Adrenal gland (tissue), 12 donors: ENCODE data around the gene GFOD1. TPM values are rescaled to one million over a fixed set of nuclear protein-coding genes. Genes with fewer than 3 reads are reported as not detected.
"Not testable (repeated sequence)": the region's sequence is repeated elsewhere in the genome, so short reads cannot be mapped to it uniquely, and the experiment has no call there.

Experiments
- DNase-seq, 7 donors: peaks; one replicate each; pipeline ENCODE4 v3.0.0-alpha.2; 2019 to 2020
- H3K27ac ChIP-seq, 5 donors: fragments of 200-600 bp; sonication (generic) in 4 of 5; 1 replicate in 3 of 5; 2 replicates in 2 of 5; pipeline versions ENCODE4 v1.5.1 to v1.8.0; 2016 to 2020; ENCODE audit warnings: mild to moderate bottlenecking in 1 of 5
- H3K27me3 ChIP-seq: fragments of 200-600 bp; 2 replicates; pipeline ENCODE4 v1.8.0; 2021
- H3K36me3 ChIP-seq, 2 donors: fragments of 200-600 bp; replicated peaks in 1 of 2; 1 replicate in 1 of 2; 2 replicates in 1 of 2; pipeline versions ENCODE4 v1.5.1 to v1.8.0; 2018 to 2022
- H3K4me1 ChIP-seq, 2 donors: fragments of 200-600 bp; replicated peaks in 1 of 2; 1 replicate in 1 of 2; 2 replicates in 1 of 2; pipeline versions ENCODE4 v1.5.1 to v1.8.0; 2018 to 2021
- H3K4me3 ChIP-seq, 4 donors: fragments of 200-600 bp; sonication (generic) in 3 of 4; one replicate each; pipeline ENCODE4 v1.5.1; 2016 to 2018
- H3K9me3 ChIP-seq, 3 donors: fragments of 200-600 bp; sonication (generic) in 1 of 3; replicated peaks in 1 of 3; 1 replicate in 2 of 3; 2 replicates in 1 of 3; pipeline versions ENCODE4 v1.5.1 to v1.8.0; 2016 to 2021
- POLR2A ChIP-seq, 2 donors: fragments of 450-650 bp; IDR thresholded peaks; one replicate each; pipeline ENCODE4 v1.6.1; 2017; ENCODE audit warnings: antibody characterized with exemption in 2 of 2, mild to moderate bottlenecking in 2 of 2, moderate library complexity in 1 of 2
- WGBS, 4 donors: extraction: QIAGEN DNeasy Blood & Tissue Kit in 2 of 4; methylation state at CpG; one replicate each; pipeline versions ENCODE4 v1.1.5 to v1.1.7; 2013 to 2017; 5-methylcytosine and 5-hydroxymethylcytosine counted together
- intact Hi-C, 2 donors: fragments of 100-400 bp; cut with DNase I; formaldehyde crosslinking; loops; one replicate each; pipeline versions ENCODE4 v1.14.1 to v1.15.0; 2022 to 2023
- polyA plus RNA-seq, 3 donors: library from polyadenylated mRNA; stranded (reverse); fragments of 200-250 nt in 2 of 3; fragments of 350-450 nt in 1 of 3; fragmentation: Illumina TruSeq in 1 of 3; extraction: RNeasy Lipid Tissue Mini Kit (QIAGEN cat#74804) in 1 of 3; gene quantifications; one replicate each; pipeline ENCODE4 v1.2.3, GENCODE V29; 2013 to 2014
- total RNA-seq, 9 donors: library from RNA; depleted of rRNA in 4 of 9; stranded (reverse); fragments of >200 nt in 4 of 9; fragments of 120-200 nt in 1 of 9; fragmentation: NEBNext Ultra II Directional in 1 of 9; extraction: Animal tissue kit (Norgen Biotek cat#: 25700) in 1 of 9; gene quantifications; one replicate each; pipeline versions ENCODE4 v1.1.0 to v1.2.4, GENCODE V29; 2013 to 2023
- TF ChIP-seq, protein P1 (sequence below), 6 experiments: fragments of 450-650 bp in 4 of 6; fragments of 200-600 bp in 2 of 6; sonication (generic) in 1 of 6; IDR thresholded peaks; 1 replicate in 5 of 6; 2 replicates in 1 of 6; pipeline versions ENCODE4 v1.5.1 to v1.8.0; 2016 to 2021; ENCODE audit warnings: antibody characterized with exemption in 6 of 6, mild to moderate bottlenecking in 2 of 6, moderate library complexity in 1 of 6
- donor health status: healthy with polysubstance abuse.
- donor health status: Bipolar disorder and iron deficiency.
- donor health status: DM: yes; HTN: yes; CAD: no.
- donor health status: DM: no; HTN: no; CAD: no.
- donor health status: DM: no; HTN: no; CAD: no.
- donor health status: DM: yes; HTN: yes; CAD: no.

GFOD1 gene
- total and polyA plus RNA-seq, 12 donors, result 1.9 to 7.7 (median 4.1) TPM

DNA sequence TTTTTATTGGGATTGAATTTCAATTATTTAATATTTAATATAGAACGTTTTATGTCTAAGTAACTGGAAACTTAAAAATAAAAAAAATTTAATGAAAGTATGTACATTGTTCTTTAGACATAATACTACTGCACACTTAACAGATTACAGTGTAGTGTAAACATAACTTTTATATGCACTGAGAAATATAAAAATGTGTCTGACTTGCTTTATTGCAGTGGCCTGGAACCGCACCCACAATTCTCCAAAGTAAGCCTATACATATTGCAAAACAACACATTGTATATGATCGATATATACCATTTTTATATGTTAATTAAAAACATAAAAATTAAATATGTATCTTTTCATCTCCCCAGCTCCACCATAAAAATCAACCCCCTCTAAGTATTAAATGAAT is 42.8 kb downstream of the GFOD1 start:
- intact Hi-C loops, result no loop called here
- no peak overlapping the region for H3K27ac ChIP-seq
- H3K27me3 ChIP-seq, result peaks cover 3% of the 10 kb centered on the region
- DNase-seq, result no peak
- H3K4me3 ChIP-seq, result no peak overlapping the region
- H3K36me3 ChIP-seq, result no peaks in the 10 kb centered on the region
- WGBS, 4 donors, result 70 to 82% (median 75%) methylated on average over 3 of the region's 3 CpGs
- TF ChIP-seq, protein P1, sequence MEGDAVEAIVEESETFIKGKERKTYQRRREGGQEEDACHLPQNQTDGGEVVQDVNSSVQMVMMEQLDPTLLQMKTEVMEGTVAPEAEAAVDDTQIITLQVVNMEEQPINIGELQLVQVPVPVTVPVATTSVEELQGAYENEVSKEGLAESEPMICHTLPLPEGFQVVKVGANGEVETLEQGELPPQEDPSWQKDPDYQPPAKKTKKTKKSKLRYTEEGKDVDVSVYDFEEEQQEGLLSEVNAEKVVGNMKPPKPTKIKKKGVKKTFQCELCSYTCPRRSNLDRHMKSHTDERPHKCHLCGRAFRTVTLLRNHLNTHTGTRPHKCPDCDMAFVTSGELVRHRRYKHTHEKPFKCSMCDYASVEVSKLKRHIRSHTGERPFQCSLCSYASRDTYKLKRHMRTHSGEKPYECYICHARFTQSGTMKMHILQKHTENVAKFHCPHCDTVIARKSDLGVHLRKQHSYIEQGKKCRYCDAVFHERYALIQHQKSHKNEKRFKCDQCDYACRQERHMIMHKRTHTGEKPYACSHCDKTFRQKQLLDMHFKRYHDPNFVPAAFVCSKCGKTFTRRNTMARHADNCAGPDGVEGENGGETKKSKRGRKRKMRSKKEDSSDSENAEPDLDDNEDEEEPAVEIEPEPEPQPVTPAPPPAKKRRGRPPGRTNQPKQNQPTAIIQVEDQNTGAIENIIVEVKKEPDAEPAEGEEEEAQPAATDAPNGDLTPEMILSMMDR (IDR thresholded peaks at IDR 0.05), result no peak
- no peak for TF ChIP-seq POLR2A (IDR thresholded peaks at IDR 0.05)
- peaks cover 4 to 18% of the 10 kb centered on the region in 2 donors for H3K4me1 ChIP-seq
- no peaks in the 10 kb centered on the region for H3K9me3 ChIP-seq

DNA sequence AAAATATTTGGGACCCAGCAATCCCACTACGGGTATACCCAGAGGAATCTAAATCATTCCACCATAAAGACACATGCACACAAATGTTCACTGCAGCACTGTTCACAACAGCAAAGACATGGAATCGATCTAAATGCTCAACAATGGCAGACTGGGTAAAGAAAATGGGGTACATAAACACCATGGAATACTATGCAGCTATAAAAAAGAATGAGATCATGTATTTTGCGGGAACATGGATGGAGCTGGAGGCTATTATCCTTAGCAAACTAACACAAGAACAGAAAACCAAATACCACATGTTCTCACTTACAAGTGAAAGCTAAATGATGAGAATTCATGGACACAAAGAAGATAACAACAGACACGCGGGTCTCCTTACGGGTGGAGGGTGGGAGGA is 43.4 kb downstream of the GFOD1 start:
- H3K4me3 ChIP-seq, DNase-seq, H3K27me3 ChIP-seq, H3K27ac ChIP-seq, H3K9me3 ChIP-seq, intact Hi-C loops, H3K36me3 ChIP-seq: not testable (repeated sequence)
- peaks cover 4 to 18% of the 10 kb centered on the region in 2 donors for H3K4me1 ChIP-seq
- 88 to 92% (median 92%) methylated on average over 6 of the region's 6 CpGs for WGBS, 4 donors

DNA sequence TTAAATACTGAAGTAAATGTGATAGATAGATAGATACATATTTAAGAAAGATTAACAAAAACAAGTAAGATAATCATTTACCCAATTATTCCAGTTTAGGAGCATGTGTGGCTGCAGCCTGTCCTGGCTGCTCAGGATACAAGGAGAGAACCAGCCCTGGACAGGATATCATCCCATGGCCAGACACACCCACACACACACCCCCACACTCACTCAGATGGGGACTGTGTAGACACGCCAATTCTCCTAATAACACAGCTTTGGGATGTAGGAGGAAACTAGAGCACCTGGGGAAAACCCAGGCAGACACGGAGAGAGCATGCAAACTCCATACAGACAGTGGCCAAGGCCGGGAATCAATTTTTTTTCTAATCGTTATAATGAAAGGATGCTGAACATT is 45.6 kb downstream of the GFOD1 start:
- no peak overlapping the region for H3K4me3 ChIP-seq
- DNase-seq, result peak in 1 of 7 donors; percentile 29
- intact Hi-C loops, result no loop called here
- TF ChIP-seq, protein P1 (IDR thresholded peaks at IDR 0.05), result no peak
- no peak for TF ChIP-seq POLR2A (IDR thresholded peaks at IDR 0.05)
- H3K9me3 ChIP-seq, result no peaks in the 10 kb centered on the region
- 78 to 89% (median 84%) methylated on average over 4 of the region's 4 CpGs for WGBS, 4 donors
- peaks cover 0 to 18% of the 10 kb centered on the region in 2 donors for H3K4me1 ChIP-seq
- H3K36me3 ChIP-seq, result no peaks in the 10 kb centered on the region
- peaks cover 3% of the 10 kb centered on the region for H3K27me3 ChIP-seq
- no peak overlapping the region for H3K27ac ChIP-seq

DNA sequence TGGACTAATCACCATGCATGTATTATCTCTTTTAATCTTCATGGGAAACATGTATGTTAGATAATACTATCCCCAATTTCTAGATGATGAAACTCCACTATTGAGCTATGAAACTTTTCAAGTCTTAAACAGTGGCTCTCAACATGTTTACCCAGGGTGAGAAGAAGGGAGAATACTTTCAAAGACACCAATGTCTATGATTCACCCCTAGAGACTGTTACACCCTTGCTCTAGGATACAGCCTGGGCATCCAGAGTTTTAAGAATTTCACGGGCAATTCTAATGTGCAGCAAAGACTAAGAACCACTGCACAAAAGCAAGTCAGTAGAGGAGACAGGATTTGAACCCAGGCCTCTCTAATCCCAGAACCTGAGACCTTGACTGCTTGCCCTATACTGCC is 47.8 kb downstream of the GFOD1 start:
- Histone ChIP-seq H3K9me3 (no peaks in the 10 kb centered on the region), H3K27ac (no peak overlapping the region), H3K36me3 (no peaks in the 10 kb centered on the region), H3K27me3 (peaks cover 3% of the 10 kb centered on the region), H3K4me3 (no peak overlapping the region), H3K4me1 (peaks cover 0 to 2% of the 10 kb centered on the region in 2 donors)
- 87 to 94% (median 90%) methylated on average over 1 of the region's 1 CpG for WGBS, 4 donors
- TF ChIP-seq POLR2A (IDR thresholded peaks at IDR 0.05), result no peak
- TF ChIP-seq, protein P1 (IDR thresholded peaks at IDR 0.05), result no peak
- intact Hi-C loops, result no loop called here
- DNase-seq, result no peak

DNA sequence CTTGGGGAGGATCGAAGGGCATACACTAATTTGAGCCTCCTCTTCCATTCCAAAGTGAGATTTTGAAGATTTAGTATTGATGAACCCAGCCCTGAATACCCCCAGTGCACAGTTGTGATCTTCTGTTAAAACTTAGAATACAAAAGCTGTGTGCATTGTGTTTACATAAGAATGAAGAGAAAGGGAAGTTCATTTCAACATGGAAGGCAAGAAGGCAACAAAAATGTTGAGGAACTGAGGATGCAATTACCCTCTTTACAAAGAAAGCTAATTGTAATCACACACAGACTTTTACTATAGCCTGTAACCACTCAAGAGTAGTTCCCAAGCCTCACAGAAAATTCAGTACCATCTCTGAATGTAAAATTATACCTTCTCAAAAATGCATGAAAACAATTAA is 49.3 kb downstream of the GFOD1 start:
- WGBS, 4 donors, result 71 to 94% (median 79%) methylated on average over 1 of the region's 1 CpG
- intact Hi-C loops, result no loop called here
- H3K27me3 ChIP-seq, result no peaks in the 10 kb centered on the region

More for the DNA sequence above, 49.3 kb downstream of the GFOD1 start:
- no peak for DNase-seq
- TF ChIP-seq POLR2A (IDR thresholded peaks at IDR 0.05), result no peak
- TF ChIP-seq, protein P1 (IDR thresholded peaks at IDR 0.05), result no peak
- Histone ChIP-seq H3K27ac (no peak overlapping the region), H3K4me1 (no peaks in the 10 kb centered on the region), H3K36me3 (no peaks in the 10 kb centered on the region), H3K9me3 (no peaks in the 10 kb centered on the region), H3K4me3 (no peak overlapping the region)
